IPS-NIHi11 (cell line): ENCODE data around the gene EFNB3.

Source experiments
- DNase-seq: peaks from one replicate; pipeline ENCODE4 v3.0.0; 2012; ENCODE audit warnings: mixed read lengths, low spot score

Gene EFNB3

GRCh38 chr17:7704601-7705268, at the start of gene EFNB3:
TSS of gene EFNB3 (plus strand) at chr17:7705202. CDS start at chr17:7705599, 397 bp downstream.
- peak; percentile 79 for DNase-seq

GRCh38 chr17:7655541-7655840, 49.5 kb upstream of the EFNB3 start:
- no peak for DNase-seq

- DNase-seq, result peak; percentile 77
Measured at GRCh38 chr17:7656958-7657609, 47.9 kb upstream of the EFNB3 start.

- DNase-seq, result no peak
Measured at GRCh38 chr17:7667656-7668406, 37.2 kb upstream of the EFNB3 start.

GRCh38 chr17:7668482-7668881, 36.5 kb upstream of the EFNB3 start:
- DNase-seq, result no peak

- DNase-seq, result peak; percentile 48
Measured at GRCh38 chr17:7673239-7673638, 31.8 kb upstream of the EFNB3 start.

- no peak for DNase-seq
Measured at GRCh38 chr17:7674934-7675333, 30.1 kb upstream of the EFNB3 start.

GRCh38 chr17:7676533-7676932, 28.5 kb upstream of the EFNB3 start:
- DNase-seq, result peak; percentile 51

- DNase-seq, result peak; percentile 51
Measured at GRCh38 chr17:7677388-7678067, 27.5 kb upstream of the EFNB3 start.

GRCh38 chr17:7684851-7685532, 20.0 kb upstream of the EFNB3 start:
- no peak for DNase-seq

- peak; percentile 93 for DNase-seq
Measured at GRCh38 chr17:7685533-7686221, 19.3 kb upstream of the EFNB3 start.

- peak; percentile 66 for DNase-seq
Measured at GRCh38 chr17:7686222-7687071, 18.6 kb upstream of the EFNB3 start.

- DNase-seq, result peak; percentile 74
Measured at GRCh38 chr17:7687072-7687907, 17.7 kb upstream of the EFNB3 start, which contains the start of gene TP53. TSS of gene TP53 (minus strand) at chr17:7687490. CDS start at chr17:7676594, 10,896 bp downstream.

GRCh38 chr17:7687908-7688807, 16.8 kb upstream of the EFNB3 start, which contains the start of gene WRAP53:
TSS of gene WRAP53 (plus strand) at chr17:7688477. CDS start at chr17:7688649, 172 bp downstream.
- DNase-seq, result peak; percentile 92

- DNase-seq, result no peak
Measured at GRCh38 chr17:7688808-7689316, 16.1 kb upstream of the EFNB3 start.

- no peak for DNase-seq
Measured at GRCh38 chr17:7695586-7695985, 9.4 kb upstream of the EFNB3 start.

GRCh38 chr17:7697828-7698588, 7.0 kb upstream of the EFNB3 start:
- no peak for DNase-seq
